NCI-H524 (cell line): ENCODE data around the gene MRPL43.
"Not testable (repeated sequence)": the region's sequence is repeated elsewhere in the genome, so short reads cannot be mapped to it uniquely, and the experiment has no call there.

Experiments used
- DNase-seq, 2 experiments: peaks; one replicate each; lab custom pipeline; 2025; lab: John Stamatoyannopoulos, UW

MRPL43 gene

DNA sequence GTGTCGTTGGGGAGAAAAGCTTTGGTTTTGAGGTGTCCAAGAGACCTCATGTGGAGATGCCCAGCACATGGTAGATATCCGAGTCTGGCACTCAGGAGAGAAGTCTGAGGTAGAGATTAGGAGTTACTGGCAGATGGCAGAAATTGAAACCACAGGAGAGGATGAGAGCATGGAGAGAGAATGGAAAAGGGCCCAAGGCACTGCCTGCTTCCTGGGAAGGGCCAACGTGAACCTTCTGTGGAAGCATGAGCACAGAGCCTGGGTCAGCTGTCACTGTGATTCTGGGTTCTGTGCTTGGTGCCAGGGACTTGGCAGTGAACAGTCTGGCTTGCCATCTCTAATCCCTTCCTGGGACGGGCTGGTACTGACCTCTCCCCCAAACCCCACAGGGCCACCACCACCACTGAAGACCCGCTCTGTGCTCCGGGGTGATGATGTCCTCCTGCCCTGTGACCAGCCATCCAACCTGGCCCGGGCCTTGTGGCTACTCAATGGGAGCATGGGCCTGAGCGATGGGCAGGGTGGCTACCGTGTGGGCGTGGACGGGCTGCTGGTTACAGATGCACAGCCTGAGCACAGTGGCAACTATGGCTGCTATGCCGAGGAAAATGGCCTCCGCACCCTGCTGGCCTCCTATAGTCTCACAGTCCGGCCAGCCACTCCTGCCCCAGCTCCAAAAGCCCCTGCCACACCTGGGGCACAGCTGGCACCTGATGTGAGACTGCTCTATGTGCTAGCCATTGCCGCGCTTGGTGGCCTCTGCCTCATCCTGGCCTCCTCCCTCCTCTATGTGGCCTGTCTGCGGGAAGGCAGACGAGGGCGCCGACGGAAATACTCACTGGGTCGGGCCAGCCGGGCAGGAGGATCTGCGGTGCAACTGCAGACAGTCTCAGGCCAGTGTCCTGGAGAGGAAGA lies 4.1 kb downstream of the MRPL43 start:
- DNase-seq: peak in 1 of 2 experiments; percentile 48

- DNase-seq: no peak
These were observed 6.0 kb downstream of the MRPL43 start for GRCh38 chr10:100981178-100981772.

- DNase-seq: no peak
These were observed 6.6 kb downstream of the MRPL43 start for GRCh38 chr10:100980711-100981110.

DNA sequence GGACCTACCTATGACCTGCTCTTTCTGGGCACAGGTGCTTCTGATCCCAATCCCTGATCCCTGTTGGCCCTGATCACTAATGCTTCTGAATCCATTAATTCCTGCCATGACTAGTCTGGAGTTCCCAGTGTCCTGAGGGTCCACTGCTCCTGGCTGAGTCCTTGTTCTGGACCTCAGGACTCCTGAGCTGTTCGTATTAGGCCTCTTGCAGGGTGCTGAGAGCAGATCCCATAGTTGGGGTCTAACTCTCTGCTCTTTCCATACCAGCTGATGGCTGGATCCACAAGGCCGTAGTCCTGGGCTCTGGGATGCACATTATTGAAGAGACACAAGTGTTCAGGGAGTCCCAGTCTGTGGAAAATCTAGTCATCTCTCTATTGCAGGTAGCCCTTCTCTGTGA lies 7.0 kb downstream of the MRPL43 start:
- DNase-seq: no peak

- no peak for DNase-seq
These were observed 7.5 kb downstream of the MRPL43 start for GRCh38 chr10:100979791-100980272.

GRCh38 chr10:100978901-100979195 lies 8.4 kb downstream of the MRPL43 start:
- DNase-seq: no peak

DNA sequence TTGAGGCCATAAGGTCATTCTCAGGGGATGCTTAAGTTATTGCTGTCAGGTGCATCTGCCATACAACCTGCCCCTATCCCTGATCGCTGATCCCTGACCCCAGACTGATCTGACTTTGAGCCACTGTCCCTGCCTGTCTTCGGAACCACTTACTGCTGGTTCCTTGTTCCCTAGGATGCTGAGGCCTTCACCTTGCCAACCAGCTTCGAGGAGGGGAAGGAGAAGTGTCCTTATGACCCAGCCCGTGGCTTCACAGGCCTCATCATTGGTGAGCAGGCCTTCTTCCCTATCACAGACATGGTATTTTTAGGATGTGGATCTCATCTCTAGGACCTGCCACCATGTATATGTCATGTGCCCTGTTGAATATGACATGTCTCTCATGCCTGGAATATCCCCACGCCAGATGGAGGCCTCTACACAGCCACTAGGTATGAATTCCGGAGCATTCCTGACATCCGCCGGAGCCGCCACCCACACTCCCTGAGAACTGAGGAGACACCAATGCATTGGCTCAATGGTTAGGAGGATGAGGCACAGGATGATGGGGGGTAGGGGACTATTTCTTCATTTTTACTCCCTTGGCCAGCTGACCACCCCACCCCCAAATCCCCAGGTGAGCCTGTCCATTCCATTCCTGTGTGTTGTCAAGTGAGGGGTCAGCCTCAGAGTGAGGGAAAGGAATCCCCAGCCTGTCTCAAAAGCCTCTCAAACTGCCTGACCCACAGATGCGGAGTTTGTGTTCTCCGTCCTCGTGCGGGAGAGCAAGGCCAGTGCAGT lies 9.0 kb downstream of the MRPL43 start:
- no peak for DNase-seq

DNA sequence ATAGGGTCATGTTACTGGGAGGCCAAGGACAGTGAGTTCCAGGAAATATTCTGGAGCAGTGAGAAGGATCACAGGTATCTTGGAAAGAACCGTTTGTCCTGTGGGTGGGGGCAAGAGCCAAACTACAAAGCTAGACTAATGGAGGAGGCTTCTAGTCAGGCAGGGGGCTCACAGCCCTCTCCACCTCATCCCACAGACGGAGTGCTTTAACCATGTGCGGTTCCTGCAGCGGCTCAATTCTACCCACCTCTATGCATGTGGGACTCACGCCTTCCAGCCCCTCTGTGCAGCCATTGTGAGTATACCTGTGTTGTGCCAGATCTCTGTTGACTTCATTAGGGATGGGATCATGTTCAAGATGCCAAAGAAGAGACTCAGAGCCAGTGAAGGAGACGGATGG lies 9.9 kb downstream of the MRPL43 start:
- no peak for DNase-seq

DNA sequence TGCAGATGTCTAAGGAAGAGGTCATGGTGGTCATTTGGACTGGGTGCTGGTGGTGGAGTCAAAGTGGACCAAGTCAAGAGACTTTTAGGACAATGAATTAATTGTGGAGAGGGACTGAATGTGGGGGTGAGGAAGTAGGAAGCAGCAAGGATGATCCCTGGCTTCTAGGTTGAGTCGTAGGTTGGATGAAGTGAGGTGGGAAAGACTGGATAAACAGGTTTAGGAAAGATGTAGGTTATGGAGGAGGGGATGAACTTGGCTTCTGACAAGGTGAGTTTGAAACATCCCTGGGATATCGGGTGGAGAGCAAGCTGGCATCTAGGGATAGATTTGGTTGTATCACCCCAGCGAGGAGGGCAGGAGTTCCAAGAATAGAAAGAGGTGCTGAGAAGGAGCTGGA lies 10.4 kb downstream of the MRPL43 start:
- no peak for DNase-seq

DNA sequence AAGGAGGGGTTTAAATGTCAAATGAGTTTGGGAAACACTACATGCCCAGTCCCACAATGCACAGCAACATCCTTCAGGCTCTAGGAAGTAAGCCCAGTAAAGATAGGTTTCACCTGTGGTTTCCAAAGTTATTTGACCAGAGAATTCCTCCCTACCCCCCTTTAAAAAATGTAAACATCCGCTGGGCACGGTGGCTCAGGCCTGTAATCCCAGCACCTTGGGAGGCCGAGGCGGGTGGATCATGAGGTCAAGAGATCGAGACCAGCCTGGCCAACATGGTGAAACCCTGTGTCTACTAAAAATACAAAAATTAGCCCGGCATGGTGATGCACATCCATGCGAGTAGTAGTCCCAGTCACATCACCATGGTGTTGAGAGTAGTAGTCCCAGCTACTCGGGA lies 11.9 kb downstream of the MRPL43 start:
- not testable (repeated sequence) for DNase-seq

- DNase-seq: no peak
These were observed 14.3 kb downstream of the MRPL43 start for GRCh38 chr10:100972904-100973535.

DNA sequence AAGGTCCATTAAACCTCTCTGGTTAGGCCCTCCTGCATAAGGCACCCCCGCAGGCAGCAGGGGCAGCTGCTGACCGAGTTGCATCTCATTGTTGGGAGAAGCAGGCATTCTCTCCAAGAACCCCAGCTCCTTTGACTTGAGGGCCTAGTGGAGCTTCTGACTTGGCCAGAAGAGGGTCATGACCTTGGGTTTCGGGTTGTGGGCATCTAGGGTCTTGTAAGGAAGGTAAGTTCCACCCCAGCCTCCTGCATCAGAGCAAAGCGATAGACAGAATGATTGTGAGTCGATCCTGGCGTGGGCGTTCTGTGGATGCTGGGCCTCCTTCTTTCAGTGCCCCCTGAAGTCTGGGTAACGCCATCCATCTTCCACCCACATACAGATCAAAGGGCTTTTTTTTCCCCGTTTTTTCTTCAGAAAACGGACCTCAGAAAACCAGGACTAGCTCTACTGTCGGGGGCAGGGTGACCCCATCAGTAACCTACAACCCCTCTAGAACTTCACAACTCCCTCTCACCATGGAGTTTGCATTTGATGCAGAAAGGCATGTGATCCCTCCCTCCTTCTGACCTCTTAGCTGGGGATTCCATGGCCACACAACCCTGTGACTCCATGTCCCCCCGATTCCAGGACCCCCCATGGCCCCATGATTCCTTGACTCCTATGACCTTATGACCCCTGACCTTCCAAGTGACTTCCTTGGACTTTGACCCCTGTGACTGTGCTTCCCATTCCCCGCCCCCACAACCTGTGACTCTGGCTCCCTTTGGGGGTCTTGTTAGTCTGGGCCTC lies 15.0 kb downstream of the MRPL43 start:
- DNase-seq: no peak

DNA sequence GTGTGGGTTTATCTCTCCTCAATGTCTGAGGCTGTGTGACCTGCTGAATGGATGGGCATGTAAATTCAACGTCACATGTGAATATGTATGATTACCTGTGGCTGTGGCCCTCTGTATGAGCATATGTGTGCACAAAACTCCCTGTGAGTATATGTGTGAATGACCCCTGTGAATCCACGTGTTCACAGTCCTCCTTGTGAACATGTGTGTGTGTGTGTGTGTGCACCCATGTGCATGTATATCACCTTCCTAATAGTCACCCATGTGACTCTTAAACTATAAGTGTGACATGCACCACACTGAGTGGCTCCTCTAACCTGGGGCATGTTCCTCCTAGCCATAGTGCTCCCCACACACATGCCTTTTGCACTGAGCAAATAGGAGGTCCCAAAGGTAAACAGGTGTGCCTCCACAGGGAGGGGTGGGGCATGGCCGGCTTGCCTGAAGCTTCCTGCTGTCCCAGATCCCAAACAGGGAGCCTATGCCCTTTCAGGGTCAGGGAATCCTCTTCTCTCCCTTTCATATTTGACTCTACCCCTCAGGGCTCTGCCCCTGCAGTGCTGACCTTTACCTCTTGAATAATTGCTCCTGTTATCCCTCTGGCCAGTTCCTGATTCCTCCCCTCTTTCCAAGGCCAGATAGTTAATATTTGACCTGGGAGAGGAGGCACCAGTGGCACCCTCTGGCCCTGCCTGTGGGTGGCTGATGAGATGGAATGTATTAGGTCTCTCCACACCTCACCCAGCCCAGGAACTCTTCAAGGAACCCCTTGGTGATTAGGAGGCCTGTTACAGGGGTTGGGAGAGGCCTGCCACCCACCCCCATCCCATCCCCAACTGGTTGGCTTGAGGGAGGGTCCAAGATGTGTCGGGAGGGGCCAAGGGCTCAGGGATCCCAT lies 16.1 kb downstream of the MRPL43 start:
- DNase-seq: no peak

GRCh38 chr10:100970076-100970913 lies 17.0 kb downstream of the MRPL43 start:
- DNase-seq: no peak

- peak in 1 of 2 experiments; percentile 17 for DNase-seq
These were observed 17.9 kb downstream of the MRPL43 start, which contains the start of gene SEMA4G for GRCh38 chr10:100969187-100970075. Gene SEMA4G, plus strand, starts transcription at chr10:100969504. Its CDS starts 3,409 bp downstream, at chr10:100972913.

GRCh38 chr10:100968863-100969186 lies 18.5 kb downstream of the MRPL43 start:
- DNase-seq: no peak

- no peak for DNase-seq
These were observed 19.1 kb downstream of the MRPL43 start for GRCh38 chr10:100968062-100968736.

DNA sequence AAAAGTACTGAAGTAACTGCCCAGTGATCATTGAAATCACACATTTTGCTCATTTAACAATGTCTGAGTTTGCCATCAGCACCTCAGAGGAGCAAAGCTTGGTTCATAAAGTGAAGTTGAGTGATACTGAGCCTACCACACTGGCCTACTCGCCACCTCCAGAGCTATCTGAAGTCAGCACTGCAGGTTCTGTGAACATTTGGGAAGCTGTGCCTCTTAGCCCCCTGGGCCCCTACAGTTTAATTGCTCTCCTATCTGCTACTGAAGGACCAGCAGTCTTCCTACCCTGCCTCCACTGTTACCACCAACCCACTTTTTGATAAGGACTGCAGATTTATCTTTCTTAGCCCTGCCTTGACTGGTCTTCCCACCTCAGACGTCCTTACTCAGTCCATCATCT lies 20.0 kb downstream of the MRPL43 start:
- no peak for DNase-seq
